Measurements from ENCODE around the gene VPS4B. TPM values are rescaled to one million over a fixed set of nuclear protein-coding genes. Genes with fewer than 3 reads are reported as not detected.

The VPS4B gene
- total RNA-seq, 3 donors from 2014 or later = 34.1 to 61.5 (median 35.7) TPM

DNA sequence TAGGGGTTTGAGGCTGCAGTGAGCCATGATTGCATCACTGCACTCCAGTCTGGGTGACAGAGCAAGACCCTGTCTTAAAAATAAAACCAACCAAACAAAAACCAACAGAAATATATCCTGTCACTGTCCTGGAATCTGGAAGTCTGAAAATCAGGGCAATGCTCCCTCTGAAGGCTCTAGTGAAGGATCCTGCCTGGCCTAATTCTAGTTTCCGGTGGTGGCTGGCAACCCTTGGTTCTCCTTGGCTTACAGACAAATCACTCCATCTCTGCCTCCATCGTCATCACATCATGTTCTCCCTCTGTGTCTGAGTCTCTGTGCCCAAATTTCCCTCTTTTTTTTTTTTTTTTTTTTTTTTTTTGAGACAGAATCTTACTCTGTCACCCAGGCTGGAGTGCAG lies 15.9 kb upstream of the VPS4B start:
- Histone ChIP-seq H3K4me3 (no peak overlapping the region), H3K9me3 (no peaks in the 10 kb centered on the region), H3K4me1 (peaks cover 0 to 11% of the 10 kb centered on the region in 2 donors), H3K27ac (peak overlapping the region in 1 of 2 donors; percentile 6), H3K36me3 (no peaks in the 10 kb centered on the region), H3K27me3 (no peaks in the 10 kb centered on the region)
- TF ChIP-seq POLR2A (IDR thresholded peaks at IDR 0.05) = no peak
- DNase-seq (ENCODE audit: low spot score in 2 of 2) = no peak
- intact Hi-C loops (cut with DNase I; ENCODE audit: low total_unique reads) = no loop called here

DNA sequence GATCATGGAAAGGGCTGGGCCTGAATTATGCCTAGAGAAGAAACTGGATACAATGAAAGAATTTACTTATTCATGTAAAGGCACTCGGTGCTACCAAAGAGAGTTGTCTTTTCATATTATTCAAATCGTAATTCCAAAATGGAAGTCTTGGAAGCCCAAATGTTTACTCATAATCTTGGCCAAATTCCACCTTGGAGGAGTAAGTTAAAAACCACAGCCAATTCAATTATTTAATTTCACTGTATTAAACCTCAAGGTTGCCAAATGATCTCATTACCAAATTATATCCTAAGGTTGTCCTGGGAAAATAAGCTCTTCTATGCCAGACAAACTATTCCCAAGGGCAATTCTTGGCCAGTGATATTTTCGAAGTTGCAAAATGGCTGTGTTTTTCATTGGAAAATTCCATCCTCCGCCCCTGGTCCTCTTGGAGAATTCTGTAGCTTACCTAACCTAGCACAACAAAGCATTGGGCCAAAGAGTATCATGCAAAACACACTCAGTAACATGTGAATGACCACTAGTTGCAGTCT lies 11.1 kb upstream of the VPS4B start:
- no peaks in the 10 kb centered on the region for H3K9me3 ChIP-seq
- intact Hi-C loops (cut with DNase I; ENCODE audit: low total_unique reads) = no loop called here
- TF ChIP-seq CTCF (IDR thresholded peaks at IDR 0.05) = peak in 1 of 3 donors; percentile 13
- peak in 2 of 3 donors; percentile 41 to 69 for TF ChIP-seq POLR2AphosphoS5 (IDR thresholded peaks at IDR 0.05)
- TF ChIP-seq POLR2A (IDR thresholded peaks at IDR 0.05) = no peak
- H3K27me3 ChIP-seq = no peaks in the 10 kb centered on the region
- DNase-seq (ENCODE audit: low spot score in 2 of 2) = peak in 1 of 2 donors; percentile 44
- H3K4me1 ChIP-seq = peaks cover 0 to 15% of the 10 kb centered on the region in 2 donors
- peak overlapping the region; percentile 83 to 92 for H3K27ac ChIP-seq
- H3K4me3 ChIP-seq = no peak overlapping the region
- H3K36me3 ChIP-seq = no peaks in the 10 kb centered on the region

DNA sequence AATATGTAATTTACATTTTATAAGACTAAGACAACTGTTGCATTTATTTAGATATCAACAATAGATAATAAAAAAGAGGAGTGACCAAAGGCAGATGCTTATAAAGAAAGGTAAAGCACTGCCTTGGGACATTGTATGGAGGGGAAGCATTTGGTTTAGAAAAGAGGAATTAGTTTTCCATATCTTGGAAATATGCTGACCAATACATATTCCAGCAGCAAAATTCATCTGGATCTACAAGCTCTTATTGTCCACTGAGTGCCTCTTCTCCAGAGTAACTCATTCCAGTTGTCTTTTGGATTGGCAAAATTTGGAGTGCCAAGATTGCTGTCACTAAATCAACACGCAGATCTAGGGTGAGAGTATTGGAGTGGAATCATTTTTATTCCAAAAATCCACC lies 8.9 kb upstream of the VPS4B start:
- H3K9me3 ChIP-seq = no peaks in the 10 kb centered on the region
- peaks cover 0 to 15% of the 10 kb centered on the region in 2 donors for H3K4me1 ChIP-seq
- H3K27ac ChIP-seq = no peak overlapping the region
- TF ChIP-seq CTCF (IDR thresholded peaks at IDR 0.05) (no peak), POLR2AphosphoS5 (IDR thresholded peaks at IDR 0.05) (no peak), POLR2A (IDR thresholded peaks at IDR 0.05) (no peak)
- H3K4me3 ChIP-seq = no peak overlapping the region
- intact Hi-C loops (cut with DNase I; ENCODE audit: low total_unique reads) = no loop called here
- no peaks in the 10 kb centered on the region for H3K36me3 ChIP-seq
- H3K27me3 ChIP-seq = no peaks in the 10 kb centered on the region
- no peak for DNase-seq (ENCODE audit: low spot score in 2 of 2)

DNA sequence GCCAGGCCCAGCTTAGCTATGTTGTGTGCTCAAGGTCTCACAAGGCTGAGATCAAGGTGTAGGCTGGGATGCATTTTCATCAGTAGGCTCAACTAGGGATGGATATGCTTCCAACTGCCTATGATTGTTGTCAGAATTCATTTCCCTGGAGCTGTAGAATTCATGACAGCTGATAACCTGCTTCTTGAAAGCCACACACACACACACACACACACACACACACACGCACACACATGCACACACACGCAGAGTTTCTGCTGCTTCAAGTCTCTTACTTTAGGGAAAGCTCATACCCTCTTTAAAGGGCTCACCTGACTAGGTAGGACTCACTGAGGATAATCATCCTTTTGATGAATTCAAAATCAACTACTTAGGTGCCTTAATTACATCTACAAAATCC lies 8.2 kb upstream of the VPS4B start:
- no peak for DNase-seq (ENCODE audit: low spot score in 2 of 2)
- H3K36me3 ChIP-seq = no peaks in the 10 kb centered on the region
- no peaks in the 10 kb centered on the region for H3K9me3 ChIP-seq
- peaks cover 0 to 15% of the 10 kb centered on the region in 2 donors for H3K4me1 ChIP-seq
- H3K4me3 ChIP-seq = no peak overlapping the region
- H3K27me3 ChIP-seq = no peaks in the 10 kb centered on the region
- TF ChIP-seq CTCF (IDR thresholded peaks at IDR 0.05) (no peak), POLR2A (IDR thresholded peaks at IDR 0.05) (no peak), POLR2AphosphoS5 (IDR thresholded peaks at IDR 0.05) (no peak)
- intact Hi-C loops (cut with DNase I; ENCODE audit: low total_unique reads) = no loop called here
- no peak overlapping the region for H3K27ac ChIP-seq

- H3K27ac ChIP-seq = peak overlapping the region; percentile 79 to 81
- H3K27me3 ChIP-seq = no peaks in the 10 kb centered on the region
- no peaks in the 10 kb centered on the region for H3K9me3 ChIP-seq
- no peaks in the 10 kb centered on the region for H3K36me3 ChIP-seq
- H3K4me3 ChIP-seq = no peak overlapping the region
- TF ChIP-seq CTCF (IDR thresholded peaks at IDR 0.05) = no peak
- TF ChIP-seq POLR2AphosphoS5 (IDR thresholded peaks at IDR 0.05) = no peak
- no peak for TF ChIP-seq POLR2A (IDR thresholded peaks at IDR 0.05)
- no peak for DNase-seq (ENCODE audit: low spot score in 2 of 2)
- no peaks in the 10 kb centered on the region for H3K4me1 ChIP-seq
- intact Hi-C loops (cut with DNase I; ENCODE audit: low total_unique reads) = no loop called here
These were observed 5.3 kb upstream of the VPS4B start for GRCh38 chr18:63427558-63427957.

Data from breast epithelium (tissue), 4 donors.